ENCODE data around the gene XIRP2. TPM values are rescaled to one million over a fixed set of nuclear protein-coding genes. Genes with fewer than 3 reads are reported as not detected.

Gene XIRP2
- total and polyA plus RNA-seq, 2 of the 8 experiments (the other 6 are each of a cell fraction or from before 2014, with no cell fraction given): 0.11 TPM; not detected in 1

DNA sequence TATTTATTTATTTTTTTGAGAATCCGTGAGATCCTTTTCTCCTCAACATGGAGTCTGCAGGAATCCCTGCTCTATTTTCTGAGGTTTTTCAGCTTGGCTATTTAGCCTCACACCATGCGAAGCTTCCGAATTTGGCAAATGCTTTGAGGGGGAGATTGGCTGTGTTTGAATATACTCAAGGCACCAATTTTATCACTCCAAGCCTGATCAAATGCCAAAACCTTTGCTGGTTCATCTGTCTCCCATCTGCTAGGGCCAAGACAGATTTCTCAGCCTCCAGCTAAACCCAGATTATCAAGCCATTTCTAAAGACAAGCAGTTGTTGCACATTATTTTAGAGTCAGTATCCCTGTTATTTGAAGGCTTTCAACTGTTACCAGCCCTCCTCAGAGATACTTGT is 295.7 kb downstream of the XIRP2 start:
- Histone ChIP-seq H2BK20ac (ENCODE audit: low read length) (no peak overlapping the region), H3K4ac (replicated peaks; ENCODE audit: insufficient read length, low read depth, low read length) (no peak overlapping the region), H3K23ac (ENCODE audit: insufficient read length) (no peak overlapping the region), H3K9ac (replicated peaks in 1 of 4; ENCODE audit: extremely low read depth in 1 of 4, low read depth in 3 of 4, low read length in 3 of 4) (no peak overlapping the region; a peak in 1 of 7 replicates), H3K9me3 (ENCODE audit: insufficient read depth in 2 of 2, low read depth in 1 of 2, low read length in 1 of 2) (no peaks in the 10 kb centered on the region), H3K4me2 (ENCODE audit: insufficient read depth in 1 of 2, low read depth in 2 of 2, low read length in 2 of 2) (no peak overlapping the region), H3K27me3 (replicated peaks in 1 of 4; ENCODE audit: control insufficient read depth in 3 of 4, extremely low read depth in 1 of 4, insufficient read depth in 3 of 4, low read length in 3 of 4) (no peaks in the 10 kb centered on the region), H3K79me2 (ENCODE audit: control insufficient read depth in 1 of 2, insufficient read depth in 2 of 2, low read length in 2 of 2) (no peaks in the 10 kb centered on the region), H3K56ac (replicated peaks; ENCODE audit: insufficient read length, low read depth, low read length) (no peak overlapping the region), H2BK12ac (ENCODE audit: low read depth, low read length) (no peak overlapping the region), H2BK120ac (replicated peaks; ENCODE audit: low read depth, low read length) (no peak overlapping the region), H2BK5ac (ENCODE audit: low read depth, low read length) (no peak overlapping the region), H3K27ac (ENCODE audit: low read depth, low read length) (no peak overlapping the region), H3K23me2 (ENCODE audit: low read depth, low read length) (no peaks in the 10 kb centered on the region), H3K79me1 (ENCODE audit: low read depth, low read length) (no peaks in the 10 kb centered on the region), H3K18ac (ENCODE audit: extremely low read depth, low read length) (no peak overlapping the region), H2BK15ac (ENCODE audit: low read length) (no peak overlapping the region), H4K5ac (ENCODE audit: insufficient read length, low read depth, low read length) (no peak overlapping the region), H3K4me1 (replicated peaks in 1 of 4; ENCODE audit: control insufficient read depth in 3 of 4, insufficient read depth in 4 of 4, low read length in 3 of 4) (no peaks in the 10 kb centered on the region), H4K91ac (replicated peaks; ENCODE audit: insufficient read length, low read length) (no peak overlapping the region), H4K20me1 (replicated peaks in 1 of 2; ENCODE audit: control insufficient read depth in 1 of 2, insufficient read depth in 2 of 2, low read length in 2 of 2) (no peaks in the 10 kb centered on the region), H3K4me3 (ENCODE audit: extremely low read depth in 1 of 4, insufficient read depth in 2 of 4, low read depth in 3 of 4, low read length in 4 of 4) (no peak overlapping the region), H3K14ac (ENCODE audit: insufficient read length) (no peak overlapping the region), H2AK5ac (ENCODE audit: low read depth, low read length) (no peak overlapping the region), H2AFZ (ENCODE audit: low read length) (peak overlapping the region; percentile 83), H3K36me3 (ENCODE audit: control insufficient read depth in 2 of 4, insufficient read depth in 4 of 4, low read length in 3 of 4) (no peaks in the 10 kb centered on the region), H4K8ac (ENCODE audit: extremely low read depth, insufficient read depth, low read length) (no peak overlapping the region)
- FAIRE-seq (peak; percentile 50), DNase-seq (ENCODE audit: low read depth in 1 of 2, low spot score in 2 of 2) (no peak)
- 81% methylated on average over 3 of the region's 3 CpGs; no CpG with 5 or more reads in 1 of the 2 experiments for WGBS, 2 experiments (ENCODE audit: extremely low coverage in 1 of 2, insufficient coverage in 1 of 2, insufficient read length in 1 of 2, insufficient replicate concordance in 2 of 2, low coverage in 1 of 2, low lambda C conversion rate in 2 of 2, missing lambda C conversion rate in 1 of 2)
- CTCF ChIA-PET (ENCODE audit: partially characterized antibody): interaction anchor here (0.9 kb wide), 1 partner anchor 433 kb away, joined by 3 read pairs; no protein-coding TSS in a partner anchor
- POLR2A ChIA-PET (ENCODE audit: partially characterized antibody): no interaction called here
- no peak for TF ChIP-seq SIRT6 (IDR thresholded peaks at IDR 0.05; ENCODE audit: low read length)
- no peak for TF ChIP-seq BACH1 (IDR thresholded peaks at IDR 0.05; ENCODE audit: low read length)

All from H1 (cell line).